A549 (cell line): Measurements from ENCODE around the gene LSS. TPM values are rescaled to one million over a fixed set of nuclear protein-coding genes. Genes with fewer than 3 reads are reported as not detected.

Source experiments
- ATAC-seq, 2 experiments: fragments of 200-7000 bp in 1 of 2; fragments of >200 bp in 1 of 2; cut with Nextera tagmentation in 1 of 2; cut with Tn5 transposase in 1 of 2; 3 replicates each; pipeline versions ENCODE4 v1.8.0 to v1.9.1; 2018 to 2020; ENCODE audit warnings: mild to moderate bottlenecking in 1 of 2, moderate library complexity in 1 of 2
- CTCF ChIA-PET: fragments of 300-600 bp; sonication (Branson Sonifier 250); formaldehyde crosslinking; extraction: SDS; loops from one replicate; lab custom pipeline; 2021; ENCODE audit warnings: antibody characterized with exemption, inconsistent platforms; lab: Yijun Ruan, JAX
- POLR2A ChIA-PET: fragments of 350-600 bp; formaldehyde crosslinking; extraction: SDS; loops from one replicate; lab custom pipeline; 2021; ENCODE audit warnings: antibody characterized with exemption, inconsistent platforms; lab: Yijun Ruan, JAX
- DNase-seq, 2 experiments: peaks; one replicate each; pipeline versions ENCODE4 v3.0.0 to v3.0.0-alpha.2; 2011 to 2016; ENCODE audit warnings: low read depth in 1 of 2, low spot score in 1 of 2
- FAIRE-seq: peaks from 2 replicates; lab custom pipeline; 2011; peaks lifted over from hg19 to GRCh38; lab: Jason Lieb, UNC
- H3K27ac ChIP-seq, 2 experiments: fragments of >200 bp; sonication (Bioruptor Twin); formaldehyde crosslinking; 3 replicates each; pipeline ENCODE4 v1.5.1; 2016 to 2017
- H3K4me1 ChIP-seq: fragments of >200 bp; sonication (Bioruptor Twin); formaldehyde crosslinking; 3 replicates; pipeline ENCODE4 v1.6.1; 2016
- H3K4me2 ChIP-seq: fragments of >200 bp; sonication (Bioruptor Twin); formaldehyde crosslinking; 3 replicates; pipeline ENCODE4 v1.6.1; 2016
- H3K4me3 ChIP-seq: fragments of >200 bp; sonication (Bioruptor Twin); formaldehyde crosslinking; 3 replicates; pipeline ENCODE4 v1.5.1; 2016
- H3K9me3 ChIP-seq: fragments of >200 bp; sonication (Bioruptor Twin); formaldehyde crosslinking; 3 replicates; pipeline ENCODE4 v1.6.1; 2016
- CBX8 ChIP-seq: fragments of 200-600 bp; sonication (generic); IDR thresholded peaks from 2 replicates; pipeline ENCODE4 v1.6.1; 2016
- CHD2 ChIP-seq: fragments of 150-350 bp; IDR thresholded peaks from 2 replicates; pipeline ENCODE4 v1.6.1; 2014; ENCODE audit warnings: low read length; ENCODE audit not compliant: partially characterized antibody
- CHD4 ChIP-seq: fragments of 200-600 bp; sonication (generic); IDR thresholded peaks from 2 replicates; pipeline ENCODE4 v1.6.1; 2016; ENCODE audit warnings: antibody characterized with exemption, mild to moderate bottlenecking, borderline replicate concordance
- HDAC2 ChIP-seq: fragments of 200-600 bp; sonication (generic); IDR thresholded peaks from 2 replicates; pipeline ENCODE4 v1.6.1; 2016
- KDM5A ChIP-seq: fragments of 200-600 bp; sonication (generic); IDR thresholded peaks from 2 replicates; pipeline ENCODE4 v1.6.1; 2016; ENCODE audit warnings: antibody characterized with exemption, mild to moderate bottlenecking
- MYC ChIP-seq: IDR thresholded peaks from 2 replicates; pipeline ENCODE4 v1.6.1; 2012; ENCODE audit warnings: mild to moderate bottlenecking, inconsistent platforms, low read length, improper control_type of control experiment, borderline replicate concordance
- NPAS2 ChIP-seq: fragments of 250-450 bp; sonication (Bioruptor Pico); IDR thresholded peaks from 2 replicates; pipeline ENCODE4 v1.8.0; 2022; ENCODE audit warnings: mild to moderate bottlenecking, moderate library complexity, borderline replicate concordance
- PHF8 ChIP-seq: fragments of 200-600 bp; sonication (generic); IDR thresholded peaks from 2 replicates; pipeline ENCODE4 v1.6.1; 2016; ENCODE audit warnings: low read depth, mild to moderate bottlenecking, antibody characterized with exemption, moderate library complexity, borderline replicate concordance
- POLR2A ChIP-seq: IDR thresholded peaks from 2 replicates; pipeline ENCODE4 v1.6.1; 2012; ENCODE audit warnings: mild to moderate bottlenecking, low read length
- TFCP2L1 ChIP-seq: fragments of 250-450 bp; sonication (Bioruptor Pico); IDR thresholded peaks from 2 replicates; pipeline ENCODE4 v1.5.0; 2021; ENCODE audit warnings: mild to moderate bottlenecking
- WGBS: methylation state at CpG from one replicate; pipeline ENCODE4 v1.1.6; 2017; ENCODE audit errors: missing lambda C conversion rate; 5-methylcytosine and 5-hydroxymethylcytosine counted together
- polyA plus RNA-seq, 4 experiments: library from polyadenylated mRNA; depleted of rRNA in 3 of 4; stranded (reverse); fragments of >200 nt; fragmentation: RNase III in 1 of 4; extraction: RNeasy Plus Mini Kit Qiagen cat#74134 plus additional on column Dnase treatment in 1 of 4; gene quantifications; 2 replicates in 3 of 4; 3 replicates in 1 of 4; pipeline ENCODE4 v1.2.3, GENCODE V29; 2011 to 2017
- TF ChIP-seq, protein P1 (sequence below): fragments of >200 bp; sonication (Bioruptor Twin); formaldehyde crosslinking; IDR thresholded peaks from 3 replicates; pipeline ENCODE4 v1.6.1; 2016
- TF ChIP-seq, protein P2 (sequence below): fragments of 150-350 bp; IDR thresholded peaks from 2 replicates; pipeline ENCODE4 v1.6.1; 2014; ENCODE audit warnings: low read depth, mild to moderate bottlenecking, low read length
- TF ChIP-seq, protein P3 (sequence below): IDR thresholded peaks from 2 replicates; pipeline ENCODE4 v1.6.1; 2012; ENCODE audit warnings: low read depth, borderline replicate concordance
- TF ChIP-seq, protein P4 (sequence below): fragments of >200 bp; sonication (Bioruptor Twin); formaldehyde crosslinking; IDR thresholded peaks from 2 replicates; pipeline ENCODE4 v1.6.1; 2016

Gene LSS
- polyA plus RNA-seq, 2 of the 4 experiments (the other 2 are of a cell fraction), result 9.5 to 22.0 TPM

DNA sequence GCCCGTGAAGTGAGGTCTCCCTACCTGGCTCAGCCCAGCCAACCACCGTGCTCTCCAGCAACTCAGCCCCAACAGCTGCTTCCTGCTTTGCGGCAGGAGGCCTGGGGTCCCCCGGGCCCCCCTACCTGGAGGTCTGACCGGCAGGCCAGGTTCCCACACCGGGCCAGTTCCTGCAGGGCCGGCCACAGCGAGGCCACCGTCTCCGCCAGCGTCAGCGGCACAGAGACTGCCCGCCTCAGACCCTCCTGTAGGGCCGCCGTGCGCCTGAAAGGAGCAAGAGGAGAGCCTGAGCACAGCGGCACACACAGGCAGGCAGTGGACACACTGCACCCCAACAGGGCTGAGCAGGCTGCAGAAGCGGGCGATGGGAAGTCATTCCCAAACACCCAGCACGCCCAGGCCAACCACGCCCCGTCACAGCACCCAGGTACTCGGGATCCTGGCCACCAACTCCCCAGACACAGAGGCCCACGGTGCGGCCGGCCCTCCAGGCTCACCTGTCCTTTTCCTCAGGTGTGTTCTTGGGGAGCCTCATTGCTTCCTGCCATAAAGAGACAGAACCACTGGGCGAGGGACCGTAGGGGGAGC, 90.1 kb downstream of the LSS start:
- 51% methylated on average over 6 of the region's 28 CpGs for WGBS
- ATAC-seq, result no peak
- POLR2A ChIA-PET, result no interaction called here

More for the DNA sequence above, 90.1 kb downstream of the LSS start:
- Histone ChIP-seq H3K9me3 (no peaks in the 10 kb centered on the region), H3K27ac (no peak overlapping the region), H3K4me2 (no peak overlapping the region), H3K4me3 (no peak overlapping the region), H3K4me1 (no peaks in the 10 kb centered on the region)
- DNase-seq (no peak), FAIRE-seq (no peak)
- CTCF ChIA-PET, result interaction anchor here (1.1 kb wide), 1 partner anchor 168 kb away, joined by 3 read pairs; no protein-coding TSS in a partner anchor
- no peak for TF ChIP-seq NPAS2 (CRISPR knock-in tag)
- TF ChIP-seq, protein P1, sequence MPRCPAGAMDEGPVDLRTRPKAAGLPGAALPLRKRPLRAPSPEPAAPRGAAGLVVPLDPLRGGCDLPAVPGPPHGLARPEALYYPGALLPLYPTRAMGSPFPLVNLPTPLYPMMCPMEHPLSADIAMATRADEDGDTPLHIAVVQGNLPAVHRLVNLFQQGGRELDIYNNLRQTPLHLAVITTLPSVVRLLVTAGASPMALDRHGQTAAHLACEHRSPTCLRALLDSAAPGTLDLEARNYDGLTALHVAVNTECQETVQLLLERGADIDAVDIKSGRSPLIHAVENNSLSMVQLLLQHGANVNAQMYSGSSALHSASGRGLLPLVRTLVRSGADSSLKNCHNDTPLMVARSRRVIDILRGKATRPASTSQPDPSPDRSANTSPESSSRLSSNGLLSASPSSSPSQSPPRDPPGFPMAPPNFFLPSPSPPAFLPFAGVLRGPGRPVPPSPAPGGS, result no peak
- no peak for TF ChIP-seq CBX8
- TF ChIP-seq, protein P2, sequence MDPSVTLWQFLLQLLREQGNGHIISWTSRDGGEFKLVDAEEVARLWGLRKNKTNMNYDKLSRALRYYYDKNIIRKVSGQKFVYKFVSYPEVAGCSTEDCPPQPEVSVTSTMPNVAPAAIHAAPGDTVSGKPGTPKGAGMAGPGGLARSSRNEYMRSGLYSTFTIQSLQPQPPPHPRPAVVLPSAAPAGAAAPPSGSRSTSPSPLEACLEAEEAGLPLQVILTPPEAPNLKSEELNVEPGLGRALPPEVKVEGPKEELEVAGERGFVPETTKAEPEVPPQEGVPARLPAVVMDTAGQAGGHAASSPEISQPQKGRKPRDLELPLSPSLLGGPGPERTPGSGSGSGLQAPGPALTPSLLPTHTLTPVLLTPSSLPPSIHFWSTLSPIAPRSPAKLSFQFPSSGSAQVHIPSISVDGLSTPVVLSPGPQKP, result no peak
- TF ChIP-seq TFCP2L1, result no peak
- TF ChIP-seq POLR2A, result no peak
- TF ChIP-seq, protein P3, sequence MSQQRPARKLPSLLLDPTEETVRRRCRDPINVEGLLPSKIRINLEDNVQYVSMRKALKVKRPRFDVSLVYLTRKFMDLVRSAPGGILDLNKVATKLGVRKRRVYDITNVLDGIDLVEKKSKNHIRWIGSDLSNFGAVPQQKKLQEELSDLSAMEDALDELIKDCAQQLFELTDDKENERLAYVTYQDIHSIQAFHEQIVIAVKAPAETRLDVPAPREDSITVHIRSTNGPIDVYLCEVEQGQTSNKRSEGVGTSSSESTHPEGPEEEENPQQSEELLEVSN, result no peak
- TF ChIP-seq PHF8, result no peak
- TF ChIP-seq KDM5A, result no peak
- TF ChIP-seq, protein P4, sequence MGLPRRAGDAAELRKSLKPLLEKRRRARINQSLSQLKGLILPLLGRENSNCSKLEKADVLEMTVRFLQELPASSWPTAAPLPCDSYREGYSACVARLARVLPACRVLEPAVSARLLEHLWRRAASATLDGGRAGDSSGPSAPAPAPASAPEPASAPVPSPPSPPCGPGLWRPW, result no peak
- no peak for TF ChIP-seq HDAC2
- TF ChIP-seq MYC, result no peak
- no peak for TF ChIP-seq CHD2
- no peak for TF ChIP-seq CHD4

Other genes starting within 250 kb of the LSS start
- gene COL6A1, start 247.0 kb downstream of the LSS start, polyA plus RNA-seq (2011; rRNA removed), result 3.3 and 3.9 TPM in 2 replicates
- gene COL6A1, start 247.0 kb downstream of the LSS start, polyA plus RNA-seq (2017; fragmentation: RNase III; extraction: RNeasy Plus Mini Kit Qiagen cat#74134 plus additional on column Dnase treatment), result 18.3 to 21.3 TPM (median 19.5 TPM) in 3 replicates
- 2.3 and 2.5 TPM in 2 replicates for gene COL6A2, start 130.7 kb downstream of the LSS start, polyA plus RNA-seq (2011; rRNA removed)
- 13.0 to 16.5 TPM (median 13.1 TPM) in 3 replicates for gene COL6A2, start 130.7 kb downstream of the LSS start, polyA plus RNA-seq (2017; fragmentation: RNase III; extraction: RNeasy Plus Mini Kit Qiagen cat#74134 plus additional on column Dnase treatment)
- gene FTCD, start 73.2 kb downstream of the LSS start, polyA plus RNA-seq (2011; rRNA removed), result not detected in 2 replicates
- gene FTCD, start 73.2 kb downstream of the LSS start, polyA plus RNA-seq (2017; fragmentation: RNase III; extraction: RNeasy Plus Mini Kit Qiagen cat#74134 plus additional on column Dnase treatment), result not detected in 3 replicates
- not detected in 2 replicates for gene SPATC1L, start 44.3 kb downstream of the LSS start, polyA plus RNA-seq (2011; rRNA removed)
- 0.08 to 0.14 TPM in 2 of 3 replicates, not detected in the other for gene SPATC1L, start 44.3 kb downstream of the LSS start, polyA plus RNA-seq (2017; fragmentation: RNase III; extraction: RNeasy Plus Mini Kit Qiagen cat#74134 plus additional on column Dnase treatment)
- gene MCM3AP, start 56.8 kb upstream of the LSS start, polyA plus RNA-seq (2011; rRNA removed), result 43.6 and 45.3 TPM in 2 replicates
- 38.2 to 42.9 TPM (median 41.2 TPM) in 3 replicates for gene MCM3AP, start 56.8 kb upstream of the LSS start, polyA plus RNA-seq (2017; fragmentation: RNase III; extraction: RNeasy Plus Mini Kit Qiagen cat#74134 plus additional on column Dnase treatment)
- 36.6 and 45.4 TPM in 2 replicates for gene YBEY, start 57.6 kb upstream of the LSS start, polyA plus RNA-seq (2011; rRNA removed)
- 31.8 to 33.7 TPM (median 32.4 TPM) in 3 replicates for gene YBEY, start 57.6 kb upstream of the LSS start, polyA plus RNA-seq (2017; fragmentation: RNase III; extraction: RNeasy Plus Mini Kit Qiagen cat#74134 plus additional on column Dnase treatment)
- 3.2 TPM in 2 replicates for gene C21orf58, start 95.1 kb upstream of the LSS start, polyA plus RNA-seq (2011; rRNA removed)
- 7.4 to 8.7 TPM (median 8.5 TPM) in 3 replicates for gene C21orf58, start 95.1 kb upstream of the LSS start, polyA plus RNA-seq (2017; fragmentation: RNase III; extraction: RNeasy Plus Mini Kit Qiagen cat#74134 plus additional on column Dnase treatment)
- 11.1 and 11.5 TPM in 2 replicates for gene PCNT, start 95.4 kb upstream of the LSS start, polyA plus RNA-seq (2011; rRNA removed)
- 13.3 to 15.5 TPM (median 14.6 TPM) in 3 replicates for gene PCNT, start 95.4 kb upstream of the LSS start, polyA plus RNA-seq (2017; fragmentation: RNase III; extraction: RNeasy Plus Mini Kit Qiagen cat#74134 plus additional on column Dnase treatment)
- 18.0 and 18.4 TPM in 2 replicates for gene DIP2A, start 230.1 kb upstream of the LSS start, polyA plus RNA-seq (2011; rRNA removed)
- gene DIP2A, start 230.1 kb upstream of the LSS start, polyA plus RNA-seq (2017; fragmentation: RNase III; extraction: RNeasy Plus Mini Kit Qiagen cat#74134 plus additional on column Dnase treatment), result 12.1 to 13.8 TPM (median 13.3 TPM) in 3 replicates